A549 (cell line): ENCODE measurements around the gene STING1.
"Not testable (repeated sequence)": the region's sequence is repeated elsewhere in the genome, so short reads cannot be mapped to it uniquely, and the experiment has no call there.

Experiments
- HDAC2 ChIP-seq: fragments of 200-600 bp; sonication (generic); IDR thresholded peaks from 2 replicates; pipeline ENCODE4 v1.6.1; 2016
- TF ChIP-seq, protein P1 (sequence below): fragments of >200 bp; sonication (Bioruptor Twin); formaldehyde crosslinking; IDR thresholded peaks from 3 replicates; pipeline ENCODE4 v1.5.1; 2016

DNA sequence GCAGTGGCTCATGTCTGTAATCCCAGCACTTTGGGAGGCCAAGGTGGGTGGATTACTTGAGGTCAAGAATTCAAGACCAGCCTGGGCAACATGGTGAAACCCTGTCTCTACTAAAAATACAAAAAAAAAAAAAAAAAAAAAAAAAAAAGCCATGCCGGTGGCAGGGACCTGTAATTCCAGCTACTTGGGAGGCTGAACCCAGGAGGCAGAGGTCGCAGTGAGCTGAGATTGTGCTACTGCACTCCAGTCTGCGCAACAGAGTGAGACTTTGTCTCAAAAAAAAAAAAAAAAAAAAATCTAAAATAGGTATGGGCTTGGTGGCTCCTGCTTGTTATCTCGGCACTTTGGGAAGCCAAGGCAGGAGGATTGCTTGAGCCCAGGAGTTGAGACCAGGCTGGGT lies 2.8 kb downstream of the STING1 start:
- not testable (repeated sequence) for TF ChIP-seq HDAC2
- TF ChIP-seq, protein P1, sequence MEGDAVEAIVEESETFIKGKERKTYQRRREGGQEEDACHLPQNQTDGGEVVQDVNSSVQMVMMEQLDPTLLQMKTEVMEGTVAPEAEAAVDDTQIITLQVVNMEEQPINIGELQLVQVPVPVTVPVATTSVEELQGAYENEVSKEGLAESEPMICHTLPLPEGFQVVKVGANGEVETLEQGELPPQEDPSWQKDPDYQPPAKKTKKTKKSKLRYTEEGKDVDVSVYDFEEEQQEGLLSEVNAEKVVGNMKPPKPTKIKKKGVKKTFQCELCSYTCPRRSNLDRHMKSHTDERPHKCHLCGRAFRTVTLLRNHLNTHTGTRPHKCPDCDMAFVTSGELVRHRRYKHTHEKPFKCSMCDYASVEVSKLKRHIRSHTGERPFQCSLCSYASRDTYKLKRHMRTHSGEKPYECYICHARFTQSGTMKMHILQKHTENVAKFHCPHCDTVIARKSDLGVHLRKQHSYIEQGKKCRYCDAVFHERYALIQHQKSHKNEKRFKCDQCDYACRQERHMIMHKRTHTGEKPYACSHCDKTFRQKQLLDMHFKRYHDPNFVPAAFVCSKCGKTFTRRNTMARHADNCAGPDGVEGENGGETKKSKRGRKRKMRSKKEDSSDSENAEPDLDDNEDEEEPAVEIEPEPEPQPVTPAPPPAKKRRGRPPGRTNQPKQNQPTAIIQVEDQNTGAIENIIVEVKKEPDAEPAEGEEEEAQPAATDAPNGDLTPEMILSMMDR, result not testable (repeated sequence)
